NCI-H146 (cell line): ENCODE measurements around the gene DIS3L2.

ENCODE experiments used
- DNase-seq: peaks from one replicate; lab custom pipeline; 2025; lab: John Stamatoyannopoulos, UW

DIS3L2 gene

DNA sequence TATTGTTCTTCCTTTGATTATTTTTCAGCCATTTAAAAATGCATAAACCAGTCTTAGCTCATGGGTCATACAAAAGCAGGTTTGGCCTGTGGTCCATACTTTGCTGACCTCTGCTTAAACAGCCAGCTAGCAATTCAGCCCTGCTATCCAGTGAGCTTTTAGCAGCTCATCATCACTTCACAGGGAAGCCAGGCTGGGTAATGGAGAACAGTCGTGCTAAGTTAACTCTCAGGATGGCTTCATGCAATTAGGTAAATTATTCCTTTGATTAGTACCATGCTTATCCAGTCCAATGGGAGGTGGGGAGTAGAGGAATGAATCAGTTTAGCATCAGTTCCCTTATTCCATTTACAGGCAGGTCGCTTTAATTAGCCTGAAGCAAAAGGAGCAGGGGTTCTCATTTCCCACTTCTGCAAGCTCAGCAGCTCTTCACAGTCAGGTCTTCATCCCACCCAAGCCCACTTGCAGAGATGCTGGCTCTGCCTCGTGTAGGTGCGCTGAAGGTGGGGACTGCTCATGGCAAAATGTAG lies 307.2 kb downstream of the DIS3L2 start:
- DNase-seq = no peak

DNA sequence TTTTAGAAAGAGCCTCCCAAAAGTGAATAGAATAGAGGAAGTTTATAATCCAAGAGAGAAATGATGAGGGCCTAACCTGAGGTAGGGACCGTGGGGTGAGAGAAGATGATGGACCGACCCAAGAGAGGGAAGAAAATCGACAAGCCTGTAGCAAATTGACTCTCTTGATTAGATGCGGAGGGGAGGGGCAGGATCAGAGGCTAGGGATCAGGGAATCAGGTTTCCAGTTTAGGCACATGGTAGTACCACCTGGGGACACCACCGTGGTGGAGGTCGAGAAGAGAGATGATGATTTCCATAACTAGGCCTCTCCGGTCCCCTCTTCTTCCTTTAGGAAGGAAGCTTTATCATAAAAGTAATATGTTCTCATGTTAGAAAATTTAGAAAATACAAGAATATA lies 308.4 kb downstream of the DIS3L2 start:
- DNase-seq = no peak

DNA sequence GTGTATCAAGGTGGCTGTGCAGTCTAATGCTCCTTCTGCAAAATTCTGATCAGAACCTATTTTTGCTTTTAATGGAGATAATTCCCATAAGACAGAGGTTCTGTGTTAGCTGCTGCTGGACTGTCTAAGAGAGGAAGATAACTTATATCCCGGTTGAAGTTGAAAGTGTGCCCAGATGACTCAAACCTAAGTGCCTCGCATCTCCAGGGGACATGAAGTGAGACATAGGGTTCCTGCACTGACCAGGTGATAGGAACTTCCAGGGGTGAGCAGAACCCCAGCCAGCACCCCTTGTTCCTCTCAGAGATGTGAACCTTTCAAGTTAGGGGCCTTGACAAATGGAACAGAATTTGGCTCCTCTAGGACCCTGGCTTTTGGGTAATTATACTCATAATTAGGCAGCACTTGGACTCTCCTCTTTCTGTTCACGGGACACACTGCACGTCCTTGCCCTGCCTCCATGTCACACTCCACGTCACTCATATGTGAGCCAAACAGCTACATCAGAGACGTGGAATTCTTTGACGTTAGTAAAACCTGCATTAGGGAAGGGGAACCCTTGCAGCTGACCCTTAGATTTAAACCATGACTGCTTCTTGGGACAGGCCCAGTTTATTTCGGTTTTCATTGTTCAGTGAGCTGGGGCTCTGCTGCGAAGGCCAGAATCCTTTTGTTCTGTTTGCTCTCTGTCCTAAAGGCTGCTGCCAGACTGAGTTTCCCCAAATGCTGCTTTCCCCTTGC lies 312.6 kb downstream of the DIS3L2 start:
- DNase-seq = no peak

DNA sequence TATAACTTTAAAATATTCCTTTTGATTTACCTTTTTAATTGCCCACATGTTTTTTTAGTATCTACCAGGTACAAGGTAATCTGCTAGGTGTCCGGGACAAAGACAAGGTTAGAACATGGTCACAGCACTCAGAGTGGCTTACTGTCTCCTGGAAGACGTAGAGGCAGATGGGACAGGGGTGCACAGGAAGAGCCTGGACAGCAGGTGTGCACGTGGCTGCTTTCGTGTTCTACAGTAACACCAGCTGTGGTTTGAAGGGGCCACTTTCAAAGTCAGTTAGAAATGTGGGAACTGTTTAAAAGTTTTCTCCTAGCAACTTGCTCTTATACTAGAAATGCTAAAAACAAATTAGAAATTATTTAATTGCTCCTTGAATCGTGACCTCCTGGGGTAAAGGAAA lies 314.2 kb downstream of the DIS3L2 start:
- DNase-seq = no peak

DNA sequence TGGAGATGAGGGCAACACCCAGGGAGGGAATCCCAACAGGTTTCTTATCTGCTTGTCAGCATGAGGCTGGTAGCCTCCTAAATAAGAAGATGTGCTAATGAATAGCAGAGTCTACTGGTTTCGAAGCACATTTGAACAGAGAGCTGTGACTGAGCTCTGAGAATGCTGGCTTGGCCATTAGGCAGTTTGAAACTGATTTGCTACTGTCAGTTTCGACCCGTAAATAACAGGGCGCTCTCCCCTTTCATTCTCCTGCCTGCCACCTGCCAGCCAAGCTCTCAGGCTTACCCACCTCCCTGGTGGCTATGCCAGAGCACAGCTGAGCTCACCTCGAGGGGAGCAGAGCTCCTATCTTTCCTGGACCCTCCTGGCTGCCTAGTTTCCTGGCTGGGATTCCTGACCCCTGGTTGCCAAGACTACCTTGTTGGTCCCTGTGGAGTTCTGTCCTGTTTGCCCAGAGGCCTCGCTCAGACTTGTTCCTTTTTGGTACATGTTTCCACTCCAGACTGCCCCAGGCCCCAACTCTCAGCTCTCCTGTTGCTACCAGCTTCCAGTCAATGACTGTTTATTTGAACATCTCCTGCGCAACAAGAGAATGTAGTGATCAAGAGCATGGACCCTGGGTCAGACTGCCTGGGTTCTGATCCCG lies 314.7 kb downstream of the DIS3L2 start:
- DNase-seq = no peak

DNA sequence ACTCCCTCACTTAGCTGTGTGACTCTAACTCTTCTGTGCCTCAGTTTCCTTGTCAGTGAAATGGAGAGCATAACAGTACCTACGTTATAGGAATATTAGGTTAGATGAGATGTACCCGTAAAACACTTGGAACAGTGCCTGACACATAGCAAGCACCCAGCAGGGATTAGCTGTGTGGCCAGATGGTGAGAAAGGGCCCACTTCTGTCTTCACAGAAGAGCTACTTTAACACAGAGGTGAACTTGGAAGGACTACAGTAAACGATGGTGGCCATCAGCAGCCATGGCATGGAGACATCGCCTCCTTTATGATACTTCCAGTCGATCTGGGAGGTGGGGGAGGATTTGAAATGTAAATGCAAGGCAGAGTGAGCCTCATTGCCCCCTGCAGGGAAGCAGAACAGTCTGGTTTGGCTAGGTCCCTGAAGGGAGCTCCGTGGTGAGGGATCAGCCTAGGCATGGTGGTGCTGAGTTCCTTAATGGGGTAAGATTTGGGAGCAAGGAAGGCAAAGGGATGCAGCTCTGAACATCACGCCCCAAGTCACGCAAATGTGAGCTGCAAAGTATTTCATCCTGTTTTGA lies 315.3 kb downstream of the DIS3L2 start:
- no peak for DNase-seq

DNA sequence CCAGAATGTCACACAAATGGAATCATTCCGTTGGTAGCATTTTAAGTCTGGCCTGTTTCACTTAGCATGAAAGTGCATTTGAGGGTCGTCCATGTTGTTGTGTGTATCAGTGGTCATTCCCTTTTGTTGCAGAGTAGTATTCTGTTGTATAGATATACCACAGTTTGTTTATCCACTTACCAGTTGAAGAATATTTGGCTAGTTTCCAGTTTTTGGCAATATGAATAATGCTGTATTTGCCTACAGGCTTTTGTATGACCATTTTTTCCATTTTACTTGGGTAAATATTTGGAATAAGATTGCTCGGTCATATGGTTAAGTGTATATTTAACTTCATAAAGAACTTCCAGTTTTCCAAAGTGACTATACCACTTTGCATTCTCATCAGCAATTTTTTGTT lies 317.0 kb downstream of the DIS3L2 start:
- no peak for DNase-seq

DNA sequence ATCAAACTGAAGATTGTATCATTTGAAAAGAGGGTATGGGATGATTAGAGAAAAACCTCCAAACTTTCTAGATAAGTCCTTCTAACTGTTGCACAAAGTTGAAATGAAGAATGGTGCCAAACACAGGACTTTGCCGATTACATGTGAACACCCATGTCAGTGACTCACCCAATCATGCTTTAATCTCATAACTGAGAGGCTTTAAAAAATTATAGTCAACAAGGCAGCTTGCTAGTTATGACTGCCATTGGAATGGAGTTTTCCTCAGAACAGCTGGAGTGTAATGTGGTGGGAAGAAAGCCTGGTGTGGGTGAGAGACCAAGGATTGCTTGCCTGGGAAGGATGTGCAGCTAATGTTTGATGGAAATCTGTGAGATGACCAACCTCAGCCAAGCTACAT lies 318.8 kb downstream of the DIS3L2 start:
- DNase-seq = no peak

DNA sequence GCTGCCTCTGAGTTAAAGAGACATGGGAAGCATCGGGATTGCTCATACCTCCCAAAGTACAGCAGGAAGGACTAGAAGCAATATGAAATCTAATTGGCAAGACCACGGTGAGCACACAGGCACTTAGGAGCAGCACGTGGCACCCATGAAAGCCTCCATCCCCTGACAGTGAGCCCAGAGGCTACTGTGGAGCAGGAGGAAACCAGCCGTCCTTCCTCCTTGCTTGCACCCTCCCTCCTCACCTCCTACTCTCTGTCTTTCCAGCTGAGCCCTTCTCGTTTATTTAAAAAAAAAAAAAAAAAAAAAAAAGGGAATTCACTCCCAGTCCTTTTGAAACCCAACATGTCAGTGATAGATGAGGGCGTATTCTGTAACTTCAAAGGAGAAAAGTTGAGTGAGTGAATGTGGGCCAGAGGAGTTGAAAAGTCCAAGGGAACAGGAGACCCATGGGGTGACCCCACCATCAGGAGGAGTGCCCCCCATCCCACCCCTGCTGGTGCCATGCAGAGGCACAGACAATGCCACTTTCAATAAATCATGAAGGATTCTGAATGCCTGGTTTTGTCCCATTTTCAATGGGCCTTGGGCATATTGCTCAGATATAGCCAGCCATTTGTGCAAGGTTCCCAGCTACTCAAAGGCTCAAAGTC lies 320.5 kb downstream of the DIS3L2 start:
- DNase-seq = no peak

DNA sequence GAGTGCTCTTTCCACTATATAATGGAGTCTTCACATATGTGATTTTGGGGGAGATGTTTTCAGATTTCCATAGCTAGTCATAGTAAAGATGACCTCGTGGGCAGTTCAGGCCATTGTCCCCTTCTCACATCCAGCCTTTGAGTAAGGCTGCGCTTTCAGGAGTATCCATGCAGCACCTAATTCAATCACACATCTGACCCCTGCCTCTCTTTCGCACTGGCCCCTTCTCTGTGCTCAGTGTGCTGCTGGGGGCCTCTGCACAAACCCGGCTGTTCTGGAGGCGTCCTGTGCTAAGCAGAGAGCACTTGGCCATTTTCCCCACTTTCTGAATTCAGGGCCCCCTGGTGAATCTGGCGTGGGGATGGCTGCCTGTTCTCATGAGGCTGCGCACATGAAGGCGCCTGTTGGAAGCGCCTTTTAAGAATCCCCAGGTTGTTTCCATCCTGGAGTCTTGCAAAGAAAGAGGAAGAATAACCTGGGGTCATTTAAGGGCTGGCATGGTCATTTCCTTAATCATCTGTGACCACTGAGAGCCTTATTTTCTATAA lies 321.1 kb downstream of the DIS3L2 start:
- DNase-seq = no peak

DNA sequence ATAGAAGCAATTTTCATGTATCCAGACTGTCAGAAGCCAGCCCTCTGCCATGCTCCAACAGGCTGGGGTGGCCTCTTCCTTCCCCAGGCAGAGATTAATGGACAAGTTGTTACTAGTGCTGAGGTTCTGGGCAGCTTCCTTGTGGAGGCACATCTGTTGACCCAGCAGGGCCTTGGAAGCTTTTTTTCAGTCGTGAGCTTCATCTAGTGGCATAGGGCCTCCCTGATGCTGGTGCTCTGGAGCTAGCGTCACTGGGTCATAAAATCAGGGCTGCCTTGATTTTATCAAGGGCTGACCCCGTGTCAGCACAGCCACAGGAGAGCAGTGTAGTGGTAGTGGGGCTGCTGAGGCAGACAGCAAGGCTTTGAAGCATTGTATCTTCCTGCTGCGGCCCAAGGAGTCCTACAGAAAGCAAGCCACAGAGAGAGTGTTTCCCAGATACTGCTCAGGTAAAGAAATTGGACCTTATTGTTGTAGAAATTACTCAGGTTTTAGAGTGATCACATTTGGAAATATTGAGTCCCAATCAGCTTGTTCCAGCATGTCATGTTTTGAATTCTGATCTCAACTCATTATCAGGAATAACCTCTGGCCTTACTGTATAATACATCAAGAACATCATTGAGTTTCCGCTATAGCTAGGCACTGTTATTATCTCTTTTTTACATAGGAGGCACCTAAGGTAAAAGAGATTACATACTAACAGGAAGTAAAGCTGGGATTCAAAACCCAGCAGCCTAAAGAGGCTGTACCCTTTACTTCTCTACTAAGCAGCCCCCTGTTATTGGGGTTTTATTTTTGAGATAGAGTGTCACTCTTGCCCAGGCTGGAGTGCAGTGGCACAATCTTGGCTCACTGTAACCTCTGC lies 324.7 kb downstream of the DIS3L2 start:
- DNase-seq = no peak

DNA sequence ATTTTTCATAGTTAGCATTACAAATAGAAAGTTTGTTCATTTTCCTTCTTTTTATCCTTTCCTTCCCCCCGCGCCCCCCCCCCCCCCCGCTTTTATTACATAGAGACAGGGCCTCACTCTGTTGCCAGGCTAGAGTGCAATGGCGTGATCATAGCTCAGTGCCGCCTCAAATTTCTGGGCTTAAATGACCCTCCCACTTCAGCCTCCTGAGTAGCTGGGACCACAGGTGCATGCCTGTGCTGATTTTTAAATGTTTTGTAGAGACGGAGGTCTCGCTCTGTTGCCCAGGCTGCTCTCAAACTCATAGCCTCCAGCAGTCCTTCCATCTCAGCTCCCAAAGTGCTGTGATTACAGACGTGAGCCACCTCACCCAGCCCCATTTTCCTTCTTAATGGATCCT lies 325.8 kb downstream of the DIS3L2 start:
- DNase-seq = no peak

DNA sequence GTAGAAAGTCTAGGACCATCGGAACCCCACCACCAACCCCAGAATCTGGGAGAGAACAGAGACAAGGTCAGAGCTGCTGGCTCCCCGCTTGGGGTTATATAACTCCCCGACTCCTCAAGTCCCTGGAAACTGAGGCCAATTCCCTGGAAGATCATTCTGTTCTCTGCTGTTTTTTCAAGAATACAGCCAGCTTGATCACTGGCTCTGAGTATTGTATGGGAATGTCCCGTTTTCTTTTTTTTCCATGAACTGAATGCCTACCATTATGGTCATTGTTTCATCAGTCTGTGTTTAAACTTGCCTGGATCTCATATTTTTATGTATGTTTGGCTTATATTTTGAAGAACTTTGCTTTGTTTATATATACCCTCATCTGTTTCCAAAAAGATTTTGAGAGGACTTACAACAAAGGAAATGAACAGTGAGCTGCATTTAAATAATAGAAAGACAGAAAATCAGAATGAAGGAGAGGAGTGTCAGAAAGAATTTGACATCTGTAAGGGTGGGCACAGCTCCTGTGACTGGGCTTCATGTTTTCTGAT lies 327.0 kb downstream of the DIS3L2 start:
- DNase-seq = no peak

DNA sequence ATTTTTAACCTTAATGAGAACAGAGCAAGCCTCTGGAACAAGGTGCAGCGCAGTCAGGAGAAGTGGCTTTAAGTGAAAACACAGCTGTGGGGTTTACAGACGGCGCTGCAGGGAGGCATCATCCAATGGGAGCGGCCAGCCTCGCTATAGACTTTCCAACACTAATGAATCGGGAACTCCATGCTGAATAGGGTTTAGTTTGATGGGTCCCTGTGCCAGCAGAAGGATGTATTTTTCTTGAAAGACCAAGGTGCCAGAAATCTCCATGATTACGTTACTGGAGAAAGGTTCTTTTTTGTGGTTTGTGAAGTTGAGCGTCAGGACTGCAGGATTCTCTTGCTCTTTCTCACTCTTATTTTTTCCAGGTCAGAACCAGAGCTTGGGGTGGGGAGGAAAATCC lies 329.2 kb downstream of the DIS3L2 start:
- no peak for DNase-seq

DNA sequence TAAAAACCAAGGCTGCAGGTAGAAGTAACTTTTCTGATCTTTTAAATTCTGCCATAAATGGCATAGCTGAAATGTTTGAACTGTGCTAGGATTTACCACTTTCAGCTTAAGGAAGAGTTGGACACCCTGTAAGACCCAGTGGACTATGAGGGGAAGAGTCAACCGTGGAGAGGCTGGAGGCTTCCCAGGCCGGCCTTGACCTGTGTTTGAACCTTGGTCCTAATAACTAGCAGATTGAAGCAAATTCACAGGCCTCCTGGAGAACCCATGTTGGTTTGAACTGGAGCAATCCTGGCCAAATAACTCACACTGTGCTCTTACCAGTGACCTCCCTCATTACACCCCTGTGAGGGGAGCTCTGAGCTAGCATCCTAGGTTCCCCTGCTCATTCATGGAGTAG lies 329.8 kb downstream of the DIS3L2 start:
- DNase-seq = no peak

DNA sequence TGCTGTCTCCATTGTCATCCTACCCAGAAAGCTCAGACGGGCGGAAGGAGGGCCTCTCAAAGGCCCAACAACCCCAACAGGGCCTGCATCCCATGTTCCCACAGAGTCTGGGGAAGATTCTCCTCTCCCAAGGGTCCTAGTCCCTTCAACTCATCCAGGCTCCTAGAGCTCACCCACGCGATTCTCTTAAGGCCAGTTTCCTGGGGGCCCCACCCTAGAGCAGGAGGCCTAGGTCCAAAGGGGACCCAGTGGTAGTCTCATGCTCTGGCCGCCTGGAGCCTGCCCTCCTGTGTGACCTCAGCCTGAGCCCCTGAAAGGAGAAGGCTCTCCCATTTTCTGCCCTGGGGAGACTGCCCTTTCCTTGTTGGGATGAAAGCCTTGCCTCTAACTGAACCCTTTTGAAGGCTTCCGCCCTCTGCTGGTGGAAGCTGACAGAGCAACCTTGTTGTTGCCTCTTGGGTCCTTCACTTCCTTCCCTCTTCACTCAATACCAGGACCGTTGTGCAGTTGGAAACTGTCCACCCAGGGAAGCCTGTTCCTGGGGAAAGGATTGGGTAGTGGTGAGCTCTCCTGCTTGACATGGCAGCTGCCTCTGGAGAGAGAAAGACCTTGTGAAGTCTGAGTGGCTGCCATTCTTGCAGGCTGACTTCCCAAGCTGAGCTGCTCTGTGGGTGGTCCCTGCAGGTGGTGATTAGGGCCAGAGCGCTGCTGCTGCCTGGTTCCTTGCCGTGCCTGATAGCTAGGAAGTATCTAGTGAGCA lies 331.1 kb downstream of the DIS3L2 start:
- peak; percentile 70 for DNase-seq

DNA sequence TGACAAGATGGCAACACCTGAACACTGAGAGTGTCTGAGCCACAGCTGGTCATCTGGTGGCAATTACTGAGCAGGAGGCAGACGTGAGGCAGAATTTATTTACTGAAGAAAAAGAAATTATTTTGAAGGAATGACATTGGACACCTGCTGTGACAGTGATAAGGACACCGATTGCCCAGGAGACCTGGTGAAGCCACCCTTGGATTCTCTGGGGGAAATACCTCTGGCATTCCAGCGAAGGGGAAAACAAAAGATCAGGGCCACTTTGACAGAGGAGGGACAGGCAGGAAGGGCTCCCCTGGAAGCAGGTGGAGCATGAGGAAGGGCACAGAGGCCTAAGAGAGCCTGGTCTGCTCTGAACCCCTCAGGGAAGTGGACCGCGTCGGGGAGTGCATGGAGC lies 331.7 kb downstream of the DIS3L2 start:
- peak; percentile 49 for DNase-seq

DNA sequence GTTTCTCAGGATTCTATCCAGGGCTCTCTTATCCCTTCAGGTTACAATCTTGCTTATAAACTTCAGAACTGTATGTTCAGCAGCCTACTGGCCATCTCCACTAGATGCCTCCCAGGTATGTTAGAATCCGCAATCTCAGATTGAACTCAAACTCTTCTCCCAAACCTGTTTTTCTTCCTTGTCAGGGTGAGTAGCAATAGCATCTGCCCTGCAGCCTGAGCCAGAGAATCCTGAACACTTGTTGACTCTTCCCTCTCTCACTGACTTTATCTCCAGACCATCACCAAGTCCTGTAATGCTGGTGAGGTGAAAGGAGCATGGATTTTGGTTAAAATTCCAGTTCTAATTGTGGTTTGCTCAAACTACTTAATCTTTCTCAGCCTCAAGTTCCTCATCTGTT lies 334.5 kb downstream of the DIS3L2 start:
- DNase-seq = no peak

DNA sequence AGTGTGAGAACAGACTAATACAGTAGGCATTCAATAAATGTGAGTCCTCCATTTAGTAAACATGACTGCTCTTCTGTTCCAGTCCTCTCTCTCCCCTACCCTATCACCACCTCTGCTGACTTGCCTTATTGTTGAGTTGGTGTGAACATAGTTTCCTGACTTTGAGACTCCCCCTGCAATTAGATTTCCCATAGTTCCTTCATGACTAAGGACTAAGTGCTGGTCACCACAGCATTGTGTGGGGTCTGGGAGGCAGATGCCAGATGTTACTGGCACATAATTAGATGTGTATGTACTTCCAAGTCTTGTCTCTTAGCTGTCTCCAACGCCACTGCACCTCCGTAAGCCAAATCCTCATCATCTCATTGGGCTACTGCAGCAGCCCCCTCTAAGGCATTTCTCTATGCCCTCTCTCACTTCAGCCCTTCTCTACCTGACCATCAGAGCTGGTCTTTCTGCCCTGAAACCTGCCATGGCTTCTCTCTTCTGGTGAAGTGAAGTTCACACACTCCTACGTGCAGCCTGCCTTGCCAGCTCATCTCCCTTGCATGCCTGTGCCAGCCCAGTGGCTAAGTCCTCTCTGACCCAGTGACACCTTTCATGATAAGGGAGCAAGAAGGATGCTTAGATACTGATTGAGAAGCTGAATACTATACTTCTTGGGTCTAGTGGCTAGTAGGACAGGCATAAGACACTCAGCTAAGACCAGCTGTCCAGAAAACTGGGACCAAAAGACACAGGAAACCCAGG lies 335.4 kb downstream of the DIS3L2 start:
- DNase-seq = no peak

DNA sequence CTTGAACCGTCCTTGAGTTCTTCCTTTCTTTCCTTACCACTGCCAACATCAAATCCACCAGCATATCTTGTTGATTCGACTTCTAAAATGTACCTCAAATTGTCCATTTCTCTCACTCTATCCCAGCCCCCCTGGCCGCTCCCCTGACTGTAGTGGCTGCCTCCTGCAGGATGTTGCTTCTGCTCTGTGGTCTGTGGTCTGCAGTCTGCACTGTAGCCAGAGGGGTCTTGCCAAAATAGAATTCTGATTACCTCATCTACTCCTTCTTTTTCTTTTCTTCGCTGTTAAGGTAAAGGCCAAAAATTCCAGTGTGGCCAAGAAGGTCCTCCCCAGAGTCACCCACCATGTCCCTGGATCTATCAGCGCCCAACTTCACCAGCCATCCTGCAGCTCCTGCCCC lies 337.6 kb downstream of the DIS3L2 start:
- DNase-seq = no peak
